NCI-H1417 (cell line): ENCODE measurements around the gene CUEDC1.

Source experiments
- DNase-seq, 3 experiments: peaks; one replicate each; lab custom pipeline; 2025; lab: John Stamatoyannopoulos, UW

The CUEDC1 gene, protein sequence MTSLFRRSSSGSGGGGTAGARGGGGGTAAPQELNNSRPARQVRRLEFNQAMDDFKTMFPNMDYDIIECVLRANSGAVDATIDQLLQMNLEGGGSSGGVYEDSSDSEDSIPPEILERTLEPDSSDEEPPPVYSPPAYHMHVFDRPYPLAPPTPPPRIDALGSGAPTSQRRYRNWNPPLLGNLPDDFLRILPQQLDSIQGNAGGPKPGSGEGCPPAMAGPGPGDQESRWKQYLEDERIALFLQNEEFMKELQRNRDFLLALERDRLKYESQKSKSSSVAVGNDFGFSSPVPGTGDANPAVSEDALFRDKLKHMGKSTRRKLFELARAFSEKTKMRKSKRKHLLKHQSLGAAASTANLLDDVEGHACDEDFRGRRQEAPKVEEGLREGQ

DNA sequence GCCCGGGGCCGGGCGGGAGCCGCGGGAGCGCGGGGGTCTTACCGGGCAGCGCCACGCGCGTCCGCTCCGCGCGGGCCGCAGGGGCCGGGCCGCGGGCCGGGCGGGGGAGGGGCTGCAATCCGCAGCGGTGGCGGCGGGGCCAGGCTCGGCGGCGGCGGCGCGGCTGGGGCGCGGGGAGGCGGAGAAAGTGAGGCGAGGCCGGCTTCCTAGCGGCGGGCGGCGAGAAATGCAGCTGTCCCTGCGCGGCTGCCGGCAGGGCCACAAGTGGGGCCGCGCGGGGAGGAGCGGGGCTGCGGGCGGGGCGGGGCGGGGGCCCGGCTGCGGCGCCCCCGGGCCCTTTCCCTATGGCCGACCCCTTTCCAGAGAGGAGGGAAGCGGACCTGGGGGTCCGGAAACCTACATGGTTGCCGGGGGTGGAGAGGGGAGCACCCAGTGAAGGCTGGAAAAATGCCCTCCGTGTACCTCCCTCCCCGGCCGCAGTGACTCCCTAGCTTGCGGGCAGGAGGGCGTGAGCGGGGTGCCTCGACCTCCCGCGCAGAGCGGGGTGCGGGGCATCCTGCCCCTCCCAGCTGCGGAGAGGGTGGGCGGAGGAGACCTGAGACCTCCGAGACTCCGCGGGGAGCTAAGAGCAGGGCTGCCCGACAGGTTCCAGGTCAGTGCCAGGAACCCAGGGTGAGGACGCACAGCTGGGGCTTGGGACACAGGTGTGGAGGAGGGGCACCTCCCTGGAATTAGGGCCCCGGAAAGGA is at the start of gene CUEDC1:
Gene CUEDC1 (minus strand): TSS at position 230 of the 749 bp plus-strand sequence. CDS start 69,848 bp downstream, outside the sequence.
- peak; percentile 55 to 80 (median 69) for DNase-seq

DNA sequence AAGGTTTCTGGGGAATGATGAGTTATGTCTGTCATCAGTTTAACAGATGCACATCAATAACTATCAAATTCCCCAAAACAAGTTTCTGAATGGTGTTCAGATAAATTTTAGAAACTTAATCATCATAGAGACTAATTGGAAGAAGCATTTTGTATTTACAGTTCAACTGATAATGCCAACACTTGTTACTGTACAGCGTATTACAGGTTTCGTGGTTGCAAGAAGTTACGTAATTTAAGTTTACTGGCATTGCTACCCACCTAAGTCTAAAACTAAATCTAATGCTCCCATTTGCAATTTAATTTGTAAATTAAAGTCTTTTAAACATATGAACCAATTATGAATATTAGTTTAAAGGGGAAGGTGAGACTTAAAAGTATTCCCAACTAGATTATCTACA is 48.8 kb upstream of the CUEDC1 start:
- DNase-seq: no peak

- DNase-seq: no peak
Measured at GRCh38 chr17:58002973-58003372, 47.8 kb upstream of the CUEDC1 start.

- DNase-seq: no peak
Measured at GRCh38 chr17:58002154-58002948, 47.1 kb upstream of the CUEDC1 start.

GRCh38 chr17:58001461-58002124 is 46.4 kb upstream of the CUEDC1 start:
- DNase-seq: no peak

DNA sequence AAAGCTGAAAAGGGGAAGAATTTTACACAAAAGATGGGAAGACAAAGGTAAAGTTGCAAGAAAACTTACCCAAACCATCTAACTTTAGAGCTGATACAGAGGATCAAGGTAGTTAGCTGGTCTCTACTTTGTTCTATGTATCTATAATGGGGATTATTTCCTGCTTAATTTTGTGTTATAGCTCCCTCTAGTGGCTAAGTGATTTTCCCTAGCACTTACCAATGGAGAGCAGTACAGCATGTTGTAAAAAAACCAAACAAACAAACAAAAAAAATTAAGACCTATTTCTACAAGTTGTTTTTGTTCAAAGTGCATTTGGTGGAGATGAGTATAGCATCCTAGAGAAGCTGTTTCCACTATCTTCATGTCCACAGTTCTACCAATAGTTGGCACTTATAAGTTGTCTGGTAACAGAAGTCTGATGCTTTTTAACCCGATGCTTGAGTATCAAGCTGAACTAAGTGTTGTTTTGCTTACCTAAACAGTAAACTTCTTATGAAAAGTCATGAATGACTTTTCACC is 44.3 kb upstream of the CUEDC1 start:
- DNase-seq: peak; percentile 32 to 87 (median 74)

- no peak for DNase-seq
Measured at GRCh38 chr17:57999010-57999495, 43.8 kb upstream of the CUEDC1 start.

- no peak for DNase-seq
Measured at GRCh38 chr17:57997085-57997809, 42.0 kb upstream of the CUEDC1 start.

DNA sequence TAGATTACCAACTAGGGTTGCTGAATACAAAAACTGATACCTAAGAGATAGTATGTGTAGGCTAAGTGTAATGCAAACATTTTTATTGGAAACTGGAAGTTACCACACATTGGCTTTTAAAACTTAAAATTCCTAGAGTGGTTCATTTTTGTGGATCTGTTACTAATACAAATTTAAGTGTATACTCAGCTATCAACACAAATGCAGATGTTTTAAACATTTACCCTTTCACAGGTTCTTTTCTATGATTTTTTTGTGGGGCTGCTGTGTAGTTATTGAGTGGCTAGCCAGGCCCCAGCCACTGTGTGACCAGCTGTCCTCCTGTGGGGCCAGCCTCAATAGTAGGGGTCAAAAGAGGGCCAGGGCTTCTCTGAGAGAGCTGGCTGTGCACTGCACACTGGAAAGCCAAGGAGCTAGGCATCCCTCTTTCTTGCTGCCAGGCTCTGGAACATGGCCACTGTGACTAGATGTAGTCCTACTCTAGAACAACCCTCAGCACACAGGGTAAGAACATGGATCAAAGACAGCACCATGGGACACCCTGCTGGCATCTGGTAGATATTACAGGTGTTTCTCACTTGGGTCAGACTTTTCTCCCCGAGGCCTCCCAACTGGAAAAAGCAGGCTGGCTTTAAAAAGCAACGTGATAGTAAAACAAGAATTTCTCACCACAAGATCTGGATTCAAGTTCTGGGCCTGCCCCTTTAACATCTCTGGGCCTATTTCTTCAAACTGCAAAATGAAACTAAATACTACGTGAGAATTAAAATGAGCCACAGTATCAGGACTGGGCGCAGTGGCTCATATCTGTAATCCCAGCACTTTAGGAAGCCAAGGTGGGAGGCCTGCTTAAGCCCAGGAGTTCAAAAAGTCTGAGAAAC is 40.1 kb upstream of the CUEDC1 start:
- peak; percentile 67 to 89 (median 68) for DNase-seq

- DNase-seq: peak in 1 of 3 experiments; percentile 60
Measured at GRCh38 chr17:57994436-57994835, 39.2 kb upstream of the CUEDC1 start.

- peak; percentile 66 to 91 (median 74) for DNase-seq
Measured at GRCh38 chr17:57993471-57994365, 38.5 kb upstream of the CUEDC1 start.

DNA sequence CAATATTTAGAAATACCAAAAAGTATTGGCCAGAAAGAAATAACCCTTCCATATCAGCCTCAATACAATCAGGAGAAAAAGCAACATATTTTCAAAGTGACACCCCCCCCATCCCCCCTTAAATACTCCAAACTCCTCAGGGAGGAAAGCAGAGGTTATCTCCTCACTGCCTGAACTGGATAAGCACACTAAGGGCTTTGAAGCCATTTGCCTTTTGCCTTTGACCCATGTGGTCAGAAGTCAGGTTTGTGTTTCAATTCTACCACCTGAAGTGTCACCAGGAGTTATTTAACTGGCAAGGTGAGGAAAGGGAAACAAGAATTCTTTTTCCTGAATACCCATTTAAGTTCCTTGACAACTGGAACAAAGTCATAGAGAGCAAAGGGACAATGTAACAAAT is 36.3 kb upstream of the CUEDC1 start:
- no peak for DNase-seq

DNA sequence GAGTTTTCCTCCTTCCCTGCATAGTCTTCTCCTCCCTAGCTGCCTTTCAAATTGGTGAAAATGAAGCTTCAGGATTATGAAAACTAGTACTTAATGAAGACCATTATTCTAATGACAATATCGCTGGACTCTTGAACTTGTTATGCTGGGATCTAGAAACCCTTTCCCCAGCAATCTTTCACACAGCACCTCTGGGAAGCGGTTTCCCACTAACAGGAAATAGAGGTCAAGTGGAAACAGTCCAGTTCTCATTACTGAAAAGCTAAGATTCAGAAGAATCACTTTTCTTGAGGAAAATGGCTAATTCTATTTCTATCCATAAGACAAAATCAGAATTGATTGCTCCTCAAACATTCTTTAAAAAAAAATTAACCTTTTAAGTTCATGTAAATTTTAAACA is 34.8 kb upstream of the CUEDC1 start:
- peak in 1 of 3 experiments; percentile 10 for DNase-seq

- DNase-seq: peak; percentile 84 to 85 (median 85)
Measured at GRCh38 chr17:57988301-57989250, 33.4 kb upstream of the CUEDC1 start.

DNA sequence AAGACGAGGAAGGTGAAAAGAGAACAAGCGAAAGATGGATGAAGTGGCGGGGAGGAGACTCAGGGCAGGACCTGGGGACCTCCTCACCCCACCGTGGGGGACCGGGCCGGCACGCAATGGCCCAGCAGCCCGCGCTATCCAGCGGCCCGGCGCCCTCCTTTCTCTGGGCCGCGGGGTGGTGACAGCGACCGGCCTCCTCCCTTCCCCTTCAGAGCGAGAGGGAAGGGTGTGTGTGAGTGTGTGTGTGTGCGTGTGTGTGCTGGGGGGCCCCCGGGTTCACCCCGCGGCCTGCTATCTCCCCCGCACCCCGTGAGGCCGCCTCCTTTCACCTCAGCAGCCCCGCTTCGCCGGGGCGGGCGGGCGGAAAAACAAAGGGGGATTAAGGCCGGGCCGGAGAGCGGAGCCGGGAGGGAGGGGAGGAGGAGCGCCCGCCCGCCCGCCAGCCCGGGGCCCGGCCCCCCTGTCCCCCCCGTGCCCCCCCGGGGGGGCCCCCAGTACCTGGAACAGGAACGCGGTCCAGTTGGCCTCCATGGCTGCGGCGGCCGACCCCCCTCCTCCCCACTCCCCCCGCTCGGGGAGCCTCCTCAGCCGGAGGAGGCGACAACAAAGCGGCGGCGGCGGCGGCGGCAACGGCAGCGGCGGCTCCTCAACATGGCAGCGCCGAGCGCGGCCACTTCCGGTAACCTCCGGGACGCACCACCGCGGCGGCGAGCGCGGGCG is 32.5 kb upstream of the CUEDC1 start, which contains the start of gene VEZF1:
Gene VEZF1 (minus strand): TSS at position 674 of the 720 bp plus-strand sequence. CDS start 143 bp downstream, at position 531.
- DNase-seq: peak; percentile 84 to 92 (median 86)

GRCh38 chr17:57986841-57987580 is 31.8 kb upstream of the CUEDC1 start:
- DNase-seq: peak in 2 of 3 experiments; percentile 63 to 77
